Mammary epithelial cell (primary cell): Measurements from ENCODE around the gene TNFRSF13B.

Experiments used
- CTCF ChIP-seq, 2 donors: IDR thresholded peaks in 1 of 2; conservative IDR thresholded peaks in 1 of 2; 2 replicates each; pipeline ENCODE4 v1.5.1; 2011 to 2012; ENCODE audit warnings: inconsistent platforms in 2 of 2, low read length in 2 of 2, mild to moderate bottlenecking in 2 of 2, control low read depth in 1 of 2, low read depth in 1 of 2; ENCODE audit not compliant: insufficient read depth in 1 of 2; ENCODE audit errors: extremely low read depth in 1 of 2
- EZH2 ChIP-seq: IDR thresholded peaks from 2 replicates; pipeline ENCODE4 v1.6.1; 2012; ENCODE audit warnings: low read length, inconsistent platforms, borderline replicate concordance

GRCh38 chr17:16942141-16943031 lies 29.5 kb downstream of the TNFRSF13B start:
- no peak for TF ChIP-seq CTCF (conservative IDR thresholded peaks at IDR 0.05 in 1 of 2, IDR thresholded peaks at IDR 0.05 in 1 of 2; ENCODE audit: extremely low read depth in 1 of 2, insufficient read depth in 1 of 2, low read depth in 1 of 2, low read length in 2 of 2)
- TF ChIP-seq EZH2 = no peak
